22Rv1 (cell line): ENCODE data around the gene TNS3.

Experiments used
- ZFX ChIP-seq: fragments of 450-650 bp; IDR thresholded peaks from 2 replicates; pipeline ENCODE4 v1.6.1; 2017; ENCODE audit warnings: antibody characterized with exemption, borderline replicate concordance
- TF ChIP-seq, protein P1 (sequence below): fragments of 450-650 bp; IDR thresholded peaks from 2 replicates; pipeline ENCODE4 v1.5.1; 2017; ENCODE audit warnings: mild to moderate bottlenecking

DNA sequence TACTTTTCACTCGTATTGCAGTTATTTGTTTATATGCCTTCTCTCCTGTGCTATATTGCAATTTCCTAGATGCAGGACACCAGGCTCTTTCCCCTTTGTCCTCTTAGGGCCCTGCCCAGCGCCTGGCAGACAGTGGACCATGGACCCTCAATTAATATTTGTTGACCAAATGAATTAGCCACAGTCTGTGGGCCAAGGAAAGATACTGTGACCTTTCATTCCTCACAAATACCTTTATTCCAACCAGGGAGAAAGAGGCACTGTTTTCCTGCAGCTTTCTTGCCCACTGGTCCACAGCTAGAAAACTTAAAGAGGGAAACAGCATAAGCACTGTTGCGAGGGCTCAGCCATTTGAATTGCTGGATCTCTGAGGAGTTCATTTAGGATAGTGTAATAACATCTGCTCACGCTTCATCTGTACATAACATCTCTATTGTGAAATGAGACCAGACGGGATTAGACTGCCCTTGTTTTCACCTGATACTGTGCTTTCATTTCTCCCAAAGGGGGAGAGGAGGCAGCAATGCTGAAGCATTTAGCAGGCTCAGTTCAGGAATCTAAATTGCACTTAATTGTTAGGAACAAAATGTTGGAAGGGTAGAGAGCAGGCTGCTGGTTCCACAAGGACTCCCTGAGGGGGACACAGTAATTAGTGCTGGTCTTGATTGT is 46.7 kb downstream of the TNS3 start:
- TF ChIP-seq, protein P1, sequence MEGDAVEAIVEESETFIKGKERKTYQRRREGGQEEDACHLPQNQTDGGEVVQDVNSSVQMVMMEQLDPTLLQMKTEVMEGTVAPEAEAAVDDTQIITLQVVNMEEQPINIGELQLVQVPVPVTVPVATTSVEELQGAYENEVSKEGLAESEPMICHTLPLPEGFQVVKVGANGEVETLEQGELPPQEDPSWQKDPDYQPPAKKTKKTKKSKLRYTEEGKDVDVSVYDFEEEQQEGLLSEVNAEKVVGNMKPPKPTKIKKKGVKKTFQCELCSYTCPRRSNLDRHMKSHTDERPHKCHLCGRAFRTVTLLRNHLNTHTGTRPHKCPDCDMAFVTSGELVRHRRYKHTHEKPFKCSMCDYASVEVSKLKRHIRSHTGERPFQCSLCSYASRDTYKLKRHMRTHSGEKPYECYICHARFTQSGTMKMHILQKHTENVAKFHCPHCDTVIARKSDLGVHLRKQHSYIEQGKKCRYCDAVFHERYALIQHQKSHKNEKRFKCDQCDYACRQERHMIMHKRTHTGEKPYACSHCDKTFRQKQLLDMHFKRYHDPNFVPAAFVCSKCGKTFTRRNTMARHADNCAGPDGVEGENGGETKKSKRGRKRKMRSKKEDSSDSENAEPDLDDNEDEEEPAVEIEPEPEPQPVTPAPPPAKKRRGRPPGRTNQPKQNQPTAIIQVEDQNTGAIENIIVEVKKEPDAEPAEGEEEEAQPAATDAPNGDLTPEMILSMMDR: no peak
- TF ChIP-seq ZFX: no peak
